HEK293 (cell line): Measurements from ENCODE around the gene KIF5A.

Experiments
- BCL11A ChIP-seq: fragments of 450-650 bp; formaldehyde crosslinking; IDR thresholded peaks from 2 replicates; pipeline ENCODE4 v1.5.1; 2016; ENCODE audit warnings: low read depth, missing biosample characterization, missing genetic modification characterization
- GLI4 ChIP-seq: fragments of 450-650 bp; formaldehyde crosslinking; IDR thresholded peaks from 2 replicates; pipeline ENCODE4 v1.5.1; 2016; ENCODE audit warnings: missing biosample characterization, missing genetic modification characterization
- HOXD13 ChIP-seq: sonication (generic); formaldehyde crosslinking; IDR thresholded peaks from 2 replicates; pipeline ENCODE4 v1.8.0; 2022; ENCODE audit warnings: missing genetic modification reagents, borderline replicate concordance
- IKZF3 ChIP-seq: fragments of 450-650 bp; IDR thresholded peaks from 2 replicates; pipeline ENCODE4 v1.5.0; 2018; ENCODE audit warnings: missing biosample characterization, mild to moderate bottlenecking, missing genetic modification characterization, moderate library complexity
- KLF10 ChIP-seq: fragments of 450-650 bp; IDR thresholded peaks from 2 replicates; pipeline ENCODE4 v1.5.1; 2018; ENCODE audit warnings: missing biosample characterization, mild to moderate bottlenecking, missing genetic modification characterization
- YY1 ChIP-seq: fragments of 450-650 bp; formaldehyde crosslinking; IDR thresholded peaks from 2 replicates; pipeline ENCODE4 v1.5.1; 2018; ENCODE audit warnings: missing biosample characterization, missing genetic modification characterization
- ZBTB1 ChIP-seq: fragments of 450-650 bp; formaldehyde crosslinking; IDR thresholded peaks from 2 replicates; pipeline ENCODE4 v1.5.1; 2016; ENCODE audit warnings: missing biosample characterization, missing genetic modification characterization
- ZBTB48 ChIP-seq: fragments of 450-650 bp; formaldehyde crosslinking; IDR thresholded peaks from 2 replicates; pipeline ENCODE4 v1.5.1; 2016; ENCODE audit warnings: missing biosample characterization, missing genetic modification characterization
- ZFHX2 ChIP-seq: fragments of 450-650 bp; formaldehyde crosslinking; conservative IDR thresholded peaks from 2 replicates; pipeline ENCODE4 v1.5.1; 2016; ENCODE audit warnings: missing biosample characterization, missing genetic modification characterization
- ZFP41 ChIP-seq: fragments of 450-650 bp; formaldehyde crosslinking; IDR thresholded peaks from 2 replicates; pipeline ENCODE4 v1.5.1; 2016; ENCODE audit warnings: missing biosample characterization, missing genetic modification characterization, borderline replicate concordance
- ZNF155 ChIP-seq: fragments of 450-650 bp; formaldehyde crosslinking; IDR thresholded peaks from 2 replicates; pipeline ENCODE4 v1.5.1; 2016; ENCODE audit warnings: missing biosample characterization, missing genetic modification characterization
- ZNF184 ChIP-seq: fragments of 450-650 bp; IDR thresholded peaks from 2 replicates; pipeline ENCODE4 v1.5.1; 2018; ENCODE audit warnings: missing biosample characterization, mild to moderate bottlenecking, missing genetic modification characterization
- ZNF239 ChIP-seq: fragments of 450-650 bp; formaldehyde crosslinking; IDR thresholded peaks from 2 replicates; pipeline ENCODE4 v1.5.1; 2016; ENCODE audit warnings: missing biosample characterization, missing genetic modification characterization
- ZNF292 ChIP-seq: fragments of 450-650 bp; formaldehyde crosslinking; IDR thresholded peaks from 2 replicates; pipeline ENCODE4 v1.5.1; 2016; ENCODE audit warnings: low read depth, missing biosample characterization, missing genetic modification characterization, borderline replicate concordance
- ZNF544 ChIP-seq: fragments of 450-650 bp; formaldehyde crosslinking; IDR thresholded peaks from 2 replicates; pipeline ENCODE4 v1.5.0; 2017; ENCODE audit warnings: missing biosample characterization, missing genetic modification characterization
- ZNF555 ChIP-seq: fragments of 450-650 bp; formaldehyde crosslinking; conservative IDR thresholded peaks from 2 replicates; pipeline ENCODE4 v1.5.1; 2017; ENCODE audit warnings: missing biosample characterization, mild to moderate bottlenecking, missing genetic modification characterization, inconsistent platforms
- ZNF560 ChIP-seq: fragments of 450-650 bp; formaldehyde crosslinking; IDR thresholded peaks from 2 replicates; pipeline ENCODE4 v1.5.1; 2017; ENCODE audit warnings: missing biosample characterization, missing genetic modification characterization, borderline replicate concordance
- ZNF629 ChIP-seq: fragments of 450-650 bp; formaldehyde crosslinking; IDR thresholded peaks from 2 replicates; pipeline ENCODE4 v1.5.1; 2017; ENCODE audit warnings: missing biosample characterization, missing genetic modification characterization
- ZNF670 ChIP-seq: fragments of 450-650 bp; formaldehyde crosslinking; IDR thresholded peaks from 2 replicates; pipeline ENCODE4 v1.5.1; 2016; ENCODE audit warnings: missing biosample characterization, missing genetic modification characterization, low read depth
- ZNF747 ChIP-seq: fragments of 450-650 bp; formaldehyde crosslinking; IDR thresholded peaks from 2 replicates; pipeline ENCODE4 v1.5.1; 2016; ENCODE audit warnings: missing biosample characterization, missing genetic modification characterization
- ZNF76 ChIP-seq: fragments of 450-650 bp; formaldehyde crosslinking; IDR thresholded peaks from 2 replicates; pipeline ENCODE4; 2016; ENCODE audit warnings: low read depth, missing biosample characterization, missing genetic modification characterization, borderline replicate concordance
- ZNF785 ChIP-seq: fragments of 450-650 bp; formaldehyde crosslinking; IDR thresholded peaks from 2 replicates; pipeline ENCODE4 v1.5.1; 2016; ENCODE audit warnings: missing biosample characterization, missing genetic modification characterization
- ZSCAN16 ChIP-seq: fragments of 450-650 bp; formaldehyde crosslinking; IDR thresholded peaks from 2 replicates; pipeline ENCODE4 v1.5.1; 2016; ENCODE audit warnings: missing biosample characterization, missing genetic modification characterization
- TF ChIP-seq, protein P1 (sequence below): fragments of 450-650 bp; formaldehyde crosslinking; IDR thresholded peaks from 2 replicates; pipeline ENCODE4 v1.5.1; 2016; ENCODE audit warnings: missing biosample characterization, missing genetic modification characterization
- TF ChIP-seq, protein P2 (sequence below): fragments of 450-650 bp; formaldehyde crosslinking; IDR thresholded peaks from 2 replicates; pipeline ENCODE4 v1.5.1; 2016; ENCODE audit warnings: missing biosample characterization, missing genetic modification characterization, borderline replicate concordance
- TF ChIP-seq, protein P3 (sequence below): fragments of 450-650 bp; formaldehyde crosslinking; IDR thresholded peaks from 2 replicates; pipeline ENCODE4 v1.5.1; 2016; ENCODE audit warnings: missing biosample characterization, missing genetic modification characterization
- TF ChIP-seq, protein P4 (sequence below): fragments of 450-650 bp; formaldehyde crosslinking; IDR thresholded peaks from 2 replicates; pipeline ENCODE4 v1.5.1; 2017; ENCODE audit warnings: missing biosample characterization, missing genetic modification characterization
- TF ChIP-seq, protein P5 (sequence below): fragments of 450-650 bp; formaldehyde crosslinking; IDR thresholded peaks from 2 replicates; pipeline ENCODE4 v1.5.1; 2016; ENCODE audit warnings: missing biosample characterization, missing genetic modification characterization, borderline replicate concordance

KIF5A gene

DNA sequence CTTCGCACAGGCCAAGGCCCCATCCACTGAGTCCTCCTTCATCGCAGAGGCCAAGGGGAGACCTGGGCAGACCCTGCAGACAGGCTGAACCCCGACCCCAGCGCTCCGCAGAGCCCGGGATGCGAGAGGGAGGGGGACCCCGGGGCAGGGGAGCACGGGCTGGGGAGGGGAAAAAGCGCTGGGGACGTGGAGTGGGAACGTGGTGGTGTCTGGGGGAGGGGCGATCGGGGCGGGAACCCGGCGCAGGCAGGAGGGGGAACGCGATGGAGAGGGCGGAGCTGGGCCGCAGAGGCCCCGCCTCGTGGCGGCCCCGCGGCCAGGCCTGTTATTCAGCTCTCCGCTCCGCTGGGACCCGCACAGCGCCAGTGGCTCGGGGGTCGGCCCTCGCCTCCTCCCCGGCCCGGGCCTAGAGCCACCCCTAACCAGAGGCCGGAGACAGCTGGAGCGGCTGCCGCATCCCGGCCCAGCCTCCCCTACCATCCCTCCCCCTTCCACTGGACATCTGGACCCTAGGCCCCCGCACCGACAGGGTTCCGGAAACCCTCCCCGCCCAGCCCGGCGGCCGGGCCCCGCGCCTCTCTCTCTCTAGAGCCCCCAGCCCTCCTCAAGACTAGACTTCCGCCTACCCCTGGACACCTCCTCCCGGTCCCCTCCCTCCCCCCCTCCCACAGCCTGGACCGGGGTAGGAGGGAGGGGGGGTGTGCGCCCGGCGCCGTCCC, 61.4 kb downstream of the KIF5A start, which contains the start of gene ARHGEF25 (continued):
- no peak for TF ChIP-seq ZNF184 (tag by site-specific recombination)
- TF ChIP-seq GLI4 (tag by site-specific recombination): no peak
- peak; percentile 47 for TF ChIP-seq ZFHX2 (tag by site-specific recombination)
- no peak for TF ChIP-seq ZNF747 (tag by site-specific recombination)
- TF ChIP-seq ZNF555 (tag by site-specific recombination): no peak
- TF ChIP-seq, protein P1, sequence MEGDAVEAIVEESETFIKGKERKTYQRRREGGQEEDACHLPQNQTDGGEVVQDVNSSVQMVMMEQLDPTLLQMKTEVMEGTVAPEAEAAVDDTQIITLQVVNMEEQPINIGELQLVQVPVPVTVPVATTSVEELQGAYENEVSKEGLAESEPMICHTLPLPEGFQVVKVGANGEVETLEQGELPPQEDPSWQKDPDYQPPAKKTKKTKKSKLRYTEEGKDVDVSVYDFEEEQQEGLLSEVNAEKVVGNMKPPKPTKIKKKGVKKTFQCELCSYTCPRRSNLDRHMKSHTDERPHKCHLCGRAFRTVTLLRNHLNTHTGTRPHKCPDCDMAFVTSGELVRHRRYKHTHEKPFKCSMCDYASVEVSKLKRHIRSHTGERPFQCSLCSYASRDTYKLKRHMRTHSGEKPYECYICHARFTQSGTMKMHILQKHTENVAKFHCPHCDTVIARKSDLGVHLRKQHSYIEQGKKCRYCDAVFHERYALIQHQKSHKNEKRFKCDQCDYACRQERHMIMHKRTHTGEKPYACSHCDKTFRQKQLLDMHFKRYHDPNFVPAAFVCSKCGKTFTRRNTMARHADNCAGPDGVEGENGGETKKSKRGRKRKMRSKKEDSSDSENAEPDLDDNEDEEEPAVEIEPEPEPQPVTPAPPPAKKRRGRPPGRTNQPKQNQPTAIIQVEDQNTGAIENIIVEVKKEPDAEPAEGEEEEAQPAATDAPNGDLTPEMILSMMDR (tag by site-specific recombination): 0 out of 2 replicates have a peak, but pooled peaks have one; percentile 22
- TF ChIP-seq ZNF670 (tag by site-specific recombination): no peak
- TF ChIP-seq ZNF629 (tag by site-specific recombination): peak; percentile 31; the same call in 1 of the 2 replicates
- TF ChIP-seq, protein P2, sequence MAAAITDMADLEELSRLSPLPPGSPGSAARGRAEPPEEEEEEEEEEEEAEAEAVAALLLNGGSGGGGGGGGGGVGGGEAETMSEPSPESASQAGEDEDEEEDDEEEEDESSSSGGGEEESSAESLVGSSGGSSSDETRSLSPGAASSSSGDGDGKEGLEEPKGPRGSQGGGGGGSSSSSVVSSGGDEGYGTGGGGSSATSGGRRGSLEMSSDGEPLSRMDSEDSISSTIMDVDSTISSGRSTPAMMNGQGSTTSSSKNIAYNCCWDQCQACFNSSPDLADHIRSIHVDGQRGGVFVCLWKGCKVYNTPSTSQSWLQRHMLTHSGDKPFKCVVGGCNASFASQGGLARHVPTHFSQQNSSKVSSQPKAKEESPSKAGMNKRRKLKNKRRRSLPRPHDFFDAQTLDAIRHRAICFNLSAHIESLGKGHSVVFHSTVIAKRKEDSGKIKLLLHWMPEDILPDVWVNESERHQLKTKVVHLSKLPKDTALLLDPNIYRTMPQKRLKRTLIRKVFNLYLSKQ (tag by site-specific recombination): no peak
- no peak for TF ChIP-seq ZNF155 (tag by site-specific recombination)
- TF ChIP-seq ZNF560 (tag by site-specific recombination): no peak
- TF ChIP-seq ZBTB48: peak; percentile 48
- TF ChIP-seq, protein P3, sequence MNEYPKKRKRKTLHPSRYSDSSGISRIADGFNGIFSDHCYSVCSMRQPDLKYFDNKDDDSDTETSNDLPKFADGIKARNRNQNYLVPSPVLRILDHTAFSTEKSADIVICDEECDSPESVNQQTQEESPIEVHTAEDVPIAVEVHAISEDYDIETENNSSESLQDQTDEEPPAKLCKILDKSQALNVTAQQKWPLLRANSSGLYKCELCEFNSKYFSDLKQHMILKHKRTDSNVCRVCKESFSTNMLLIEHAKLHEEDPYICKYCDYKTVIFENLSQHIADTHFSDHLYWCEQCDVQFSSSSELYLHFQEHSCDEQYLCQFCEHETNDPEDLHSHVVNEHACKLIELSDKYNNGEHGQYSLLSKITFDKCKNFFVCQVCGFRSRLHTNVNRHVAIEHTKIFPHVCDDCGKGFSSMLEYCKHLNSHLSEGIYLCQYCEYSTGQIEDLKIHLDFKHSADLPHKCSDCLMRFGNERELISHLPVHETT (tag by site-specific recombination): 0 out of 2 replicates have a peak, but pooled peaks have one; percentile 37
- TF ChIP-seq ZFP41 (tag by site-specific recombination): no peak
- no peak for TF ChIP-seq ZSCAN16 (tag by site-specific recombination)
- no peak for TF ChIP-seq ZNF785 (tag by site-specific recombination)
- no peak for TF ChIP-seq YY1
- no peak for TF ChIP-seq ZBTB1
- no peak for TF ChIP-seq IKZF3
- TF ChIP-seq KLF10 (tag by site-specific recombination): 0 out of 2 replicates have a peak, but pooled peaks have one; percentile 14
- TF ChIP-seq ZNF239 (tag by site-specific recombination): no peak
- TF ChIP-seq, protein P4, sequence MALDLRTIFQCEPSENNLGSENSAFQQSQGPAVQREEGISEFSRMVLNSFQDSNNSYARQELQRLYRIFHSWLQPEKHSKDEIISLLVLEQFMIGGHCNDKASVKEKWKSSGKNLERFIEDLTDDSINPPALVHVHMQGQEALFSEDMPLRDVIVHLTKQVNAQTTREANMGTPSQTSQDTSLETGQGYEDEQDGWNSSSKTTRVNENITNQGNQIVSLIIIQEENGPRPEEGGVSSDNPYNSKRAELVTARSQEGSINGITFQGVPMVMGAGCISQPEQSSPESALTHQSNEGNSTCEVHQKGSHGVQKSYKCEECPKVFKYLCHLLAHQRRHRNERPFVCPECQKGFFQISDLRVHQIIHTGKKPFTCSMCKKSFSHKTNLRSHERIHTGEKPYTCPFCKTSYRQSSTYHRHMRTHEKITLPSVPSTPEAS (tag by site-specific recombination): no peak; the same call in 1 of the 2 replicates
- TF ChIP-seq, protein P5, sequence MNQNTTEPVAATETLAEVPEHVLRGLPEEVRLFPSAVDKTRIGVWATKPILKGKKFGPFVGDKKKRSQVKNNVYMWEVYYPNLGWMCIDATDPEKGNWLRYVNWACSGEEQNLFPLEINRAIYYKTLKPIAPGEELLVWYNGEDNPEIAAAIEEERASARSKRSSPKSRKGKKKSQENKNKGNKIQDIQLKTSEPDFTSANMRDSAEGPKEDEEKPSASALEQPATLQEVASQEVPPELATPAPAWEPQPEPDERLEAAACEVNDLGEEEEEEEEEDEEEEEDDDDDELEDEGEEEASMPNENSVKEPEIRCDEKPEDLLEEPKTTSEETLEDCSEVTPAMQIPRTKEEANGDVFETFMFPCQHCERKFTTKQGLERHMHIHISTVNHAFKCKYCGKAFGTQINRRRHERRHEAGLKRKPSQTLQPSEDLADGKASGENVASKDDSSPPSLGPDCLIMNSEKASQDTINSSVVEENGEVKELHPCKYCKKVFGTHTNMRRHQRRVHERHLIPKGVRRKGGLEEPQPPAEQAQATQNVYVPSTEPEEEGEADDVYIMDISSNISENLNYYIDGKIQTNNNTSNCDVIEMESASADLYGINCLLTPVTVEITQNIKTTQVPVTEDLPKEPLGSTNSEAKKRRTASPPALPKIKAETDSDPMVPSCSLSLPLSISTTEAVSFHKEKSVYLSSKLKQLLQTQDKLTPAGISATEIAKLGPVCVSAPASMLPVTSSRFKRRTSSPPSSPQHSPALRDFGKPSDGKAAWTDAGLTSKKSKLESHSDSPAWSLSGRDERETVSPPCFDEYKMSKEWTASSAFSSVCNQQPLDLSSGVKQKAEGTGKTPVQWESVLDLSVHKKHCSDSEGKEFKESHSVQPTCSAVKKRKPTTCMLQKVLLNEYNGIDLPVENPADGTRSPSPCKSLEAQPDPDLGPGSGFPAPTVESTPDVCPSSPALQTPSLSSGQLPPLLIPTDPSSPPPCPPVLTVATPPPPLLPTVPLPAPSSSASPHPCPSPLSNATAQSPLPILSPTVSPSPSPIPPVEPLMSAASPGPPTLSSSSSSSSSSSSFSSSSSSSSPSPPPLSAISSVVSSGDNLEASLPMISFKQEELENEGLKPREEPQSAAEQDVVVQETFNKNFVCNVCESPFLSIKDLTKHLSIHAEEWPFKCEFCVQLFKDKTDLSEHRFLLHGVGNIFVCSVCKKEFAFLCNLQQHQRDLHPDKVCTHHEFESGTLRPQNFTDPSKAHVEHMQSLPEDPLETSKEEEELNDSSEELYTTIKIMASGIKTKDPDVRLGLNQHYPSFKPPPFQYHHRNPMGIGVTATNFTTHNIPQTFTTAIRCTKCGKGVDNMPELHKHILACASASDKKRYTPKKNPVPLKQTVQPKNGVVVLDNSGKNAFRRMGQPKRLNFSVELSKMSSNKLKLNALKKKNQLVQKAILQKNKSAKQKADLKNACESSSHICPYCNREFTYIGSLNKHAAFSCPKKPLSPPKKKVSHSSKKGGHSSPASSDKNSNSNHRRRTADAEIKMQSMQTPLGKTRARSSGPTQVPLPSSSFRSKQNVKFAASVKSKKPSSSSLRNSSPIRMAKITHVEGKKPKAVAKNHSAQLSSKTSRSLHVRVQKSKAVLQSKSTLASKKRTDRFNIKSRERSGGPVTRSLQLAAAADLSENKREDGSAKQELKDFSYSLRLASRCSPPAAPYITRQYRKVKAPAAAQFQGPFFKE (tag by site-specific recombination): no peak
- no peak for TF ChIP-seq ZNF76
- no peak for TF ChIP-seq HOXD13
- TF ChIP-seq ZNF544: no peak
- TF ChIP-seq BCL11A: 0 out of 2 replicates have a peak, but pooled peaks have one; percentile 62
- no peak for TF ChIP-seq ZNF292
